Peyer's patch (tissue), 4 donors: ENCODE data around the gene ZNF24.

Experiments
- POLR2A ChIP-seq, 2 donors: fragments of 450-650 bp; IDR thresholded peaks; one replicate each; pipeline ENCODE4 v1.5.1; 2017; ENCODE audit warnings: antibody characterized with exemption in 2 of 2, mild to moderate bottlenecking in 2 of 2, moderate library complexity in 2 of 2
- TF ChIP-seq, protein P1 (sequence below), 6 experiments: fragments of 450-650 bp in 4 of 6; fragments of 200-600 bp in 2 of 6; sonication (generic) in 1 of 6; IDR thresholded peaks; one replicate each; pipeline ENCODE4 v1.5.1; 2017 to 2019; ENCODE audit warnings: antibody characterized with exemption in 6 of 6, mild to moderate bottlenecking in 3 of 6, moderate library complexity in 1 of 6

DNA sequence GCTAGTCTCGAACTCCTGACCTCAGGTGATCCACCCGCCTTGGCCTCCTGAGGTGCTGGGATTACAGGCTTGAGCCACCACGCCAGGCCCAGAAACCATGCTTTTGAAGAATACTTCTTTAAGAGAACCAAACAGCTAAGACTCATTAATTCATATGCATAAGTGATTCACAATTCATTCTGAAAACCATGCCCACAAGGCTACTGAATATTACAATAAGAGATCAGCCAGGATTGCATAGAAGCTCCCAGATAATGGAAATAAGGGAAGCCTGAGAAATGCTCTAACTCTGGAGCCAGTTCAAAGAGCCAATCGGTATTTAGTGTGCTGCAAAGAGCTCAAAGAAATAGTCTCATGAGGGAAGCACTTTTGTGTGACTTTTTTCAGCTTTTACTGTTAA lies 30.5 kb upstream of the ZNF24 start:
- TF ChIP-seq POLR2A (IDR thresholded peaks at IDR 0.05), result no peak
- TF ChIP-seq, protein P1, sequence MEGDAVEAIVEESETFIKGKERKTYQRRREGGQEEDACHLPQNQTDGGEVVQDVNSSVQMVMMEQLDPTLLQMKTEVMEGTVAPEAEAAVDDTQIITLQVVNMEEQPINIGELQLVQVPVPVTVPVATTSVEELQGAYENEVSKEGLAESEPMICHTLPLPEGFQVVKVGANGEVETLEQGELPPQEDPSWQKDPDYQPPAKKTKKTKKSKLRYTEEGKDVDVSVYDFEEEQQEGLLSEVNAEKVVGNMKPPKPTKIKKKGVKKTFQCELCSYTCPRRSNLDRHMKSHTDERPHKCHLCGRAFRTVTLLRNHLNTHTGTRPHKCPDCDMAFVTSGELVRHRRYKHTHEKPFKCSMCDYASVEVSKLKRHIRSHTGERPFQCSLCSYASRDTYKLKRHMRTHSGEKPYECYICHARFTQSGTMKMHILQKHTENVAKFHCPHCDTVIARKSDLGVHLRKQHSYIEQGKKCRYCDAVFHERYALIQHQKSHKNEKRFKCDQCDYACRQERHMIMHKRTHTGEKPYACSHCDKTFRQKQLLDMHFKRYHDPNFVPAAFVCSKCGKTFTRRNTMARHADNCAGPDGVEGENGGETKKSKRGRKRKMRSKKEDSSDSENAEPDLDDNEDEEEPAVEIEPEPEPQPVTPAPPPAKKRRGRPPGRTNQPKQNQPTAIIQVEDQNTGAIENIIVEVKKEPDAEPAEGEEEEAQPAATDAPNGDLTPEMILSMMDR (IDR thresholded peaks at IDR 0.05), result no peak
